HepG2 (cell line): Measurements from ENCODE around the gene PDSS2. TPM values are rescaled to one million over a fixed set of nuclear protein-coding genes. Genes with fewer than 3 reads are reported as not detected.
A peak's percentile ranks its signal among the peaks of the same experiment; 100 is the strongest.

Experiments used
- ARID5B ChIP-seq: IDR thresholded peaks from 2 replicates; pipeline ENCODE4 v1.4.0; 2020; ENCODE audit warnings: mild to moderate bottlenecking, missing genetic modification reagents
- BCL6 ChIP-seq: IDR thresholded peaks from 2 replicates; pipeline ENCODE4 v1.6.1; 2016; ENCODE audit warnings: missing genetic modification reagents, missing compliant biosample characterization
- NFAT5 ChIP-seq: sonication (generic); formaldehyde crosslinking; IDR thresholded peaks from 2 replicates; pipeline ENCODE4 v1.4.0; 2020; ENCODE audit warnings: missing genetic modification reagents
- ZBTB8A ChIP-seq: sonication (generic); formaldehyde crosslinking; IDR thresholded peaks from 2 replicates; pipeline ENCODE4 v1.4.0; 2020; ENCODE audit warnings: mild to moderate bottlenecking, low read depth, missing genetic modification reagents, borderline replicate concordance
- ZNF124 ChIP-seq: sonication (generic); formaldehyde crosslinking; IDR thresholded peaks from 2 replicates; pipeline ENCODE4 v1.4.0; 2020; ENCODE audit warnings: missing genetic modification reagents
- ZNF256 ChIP-seq: sonication (generic); formaldehyde crosslinking; conservative IDR thresholded peaks from 2 replicates; pipeline ENCODE4 v1.4.0; 2020; ENCODE audit warnings: missing genetic modification reagents
- ZNF34 ChIP-seq: sonication (generic); formaldehyde crosslinking; IDR thresholded peaks from 2 replicates; pipeline ENCODE4 v1.4.0; 2020; ENCODE audit warnings: mild to moderate bottlenecking, missing genetic modification reagents, borderline replicate concordance
- ZNF407 ChIP-seq: sonication (generic); formaldehyde crosslinking; IDR thresholded peaks from one replicate; pipeline ENCODE4 v1.5.1; 2020; ENCODE audit warnings: mild to moderate bottlenecking, missing genetic modification reagents; ENCODE audit errors: not compliant biosample characterization
- ZNF44 ChIP-seq: sonication (generic); formaldehyde crosslinking; IDR thresholded peaks from 2 replicates; pipeline ENCODE4 v1.5.1; 2020; ENCODE audit warnings: mild to moderate bottlenecking, missing genetic modification reagents
- ZNF772 ChIP-seq: sonication (generic); formaldehyde crosslinking; IDR thresholded peaks from 2 replicates; pipeline ENCODE4 v1.5.0; 2020; ENCODE audit warnings: mild to moderate bottlenecking, missing genetic modification reagents
- ZNF883 ChIP-seq: sonication (generic); formaldehyde crosslinking; IDR thresholded peaks from 2 replicates; pipeline ENCODE4 v1.5.1; 2020; ENCODE audit warnings: mild to moderate bottlenecking, missing genetic modification reagents; ENCODE audit errors: not compliant biosample characterization
- polyA plus RNA-seq, 8 experiments: library from polyadenylated mRNA; depleted of rRNA in 3 of 8; stranded (reverse) in 7 of 8; unstranded in 1 of 8; fragments of >200 nt; fragmentation: Illumina TruSeq in 4 of 8; extraction: Trizol in 4 of 8; gene quantifications; 2 replicates each; pipeline versions ENCODE4 v1.2.1 to v1.2.3, GENCODE V29; 2011 to 2016; ENCODE audit warnings: low read depth in 4 of 8, missing spikeins in 1 of 8, mixed read lengths in 1 of 8; ENCODE audit not compliant: insufficient read depth in 1 of 8
- total RNA-seq, 5 experiments: library from RNA; depleted of rRNA; stranded (reverse); fragments of >200 nt; fragmentation: Illumina TruSeq; extraction: Trizol; gene quantifications; 2 replicates each; pipeline ENCODE4 v1.2.3, GENCODE V29; 2016; ENCODE audit warnings: low read depth in 1 of 5

Gene PDSS2
- total and polyA plus RNA-seq, 2 of the 13 experiments (the other 11 are each of a cell fraction or from before 2014, with no cell fraction given), result 16.2 to 17.0 TPM

GRCh38 chr6:107115695-107116327 lies 343.6 kb downstream of the PDSS2 start (continued):
- TF ChIP-seq ARID5B (CRISPR knock-in tag) (peak; percentile 36; the same call in 1 of the 2 replicates), ZNF34 (CRISPR knock-in tag) (no peak), ZNF256 (no peak), ZNF44 (no peak), ZNF124 (CRISPR knock-in tag) (no peak; the same call in 1 of the 2 replicates), NFAT5 (peak; percentile 73; the same call in 1 of the 2 replicates), ZNF772 (CRISPR knock-in tag) (0 out of 2 replicates have a peak, but pooled peaks have one; percentile 27), ZNF883 (peak; percentile 32), ZBTB8A (CRISPR knock-in tag) (0 out of 2 replicates have a peak, but pooled peaks have one; percentile 50), BCL6 (CRISPR knock-in tag) (peak; percentile 27; the same call in 1 of the 2 replicates), ZNF407 (CRISPR knock-in tag) (no peak)
